MCF 10A (cell line): Measurements from ENCODE around the gene EXOC4. TPM values are rescaled to one million over a fixed set of nuclear protein-coding genes. Genes with fewer than 3 reads are reported as not detected.

Experiments
- BruUV-seq: library from RNA; stranded (reverse); fragments of 400-500 nt; replicated peaks from 2 replicates; lab custom pipeline; 2021; lab: Mats Ljungman, UMichigan
- CTCF ChIA-PET: fragments of 300-600 bp; sonication (Branson Sonifier 250); formaldehyde crosslinking; extraction: SDS; loops from one replicate; lab custom pipeline; 2021; ENCODE audit warnings: antibody characterized with exemption, inconsistent platforms; lab: Yijun Ruan, JAX
- POLR2A ChIA-PET: fragments of 300-600, 350-650 bp; sonication (Branson Sonifier 250); formaldehyde crosslinking; extraction: SDS; loops from one replicate; lab custom pipeline; 2020; ENCODE audit warnings: antibody characterized with exemption, inconsistent platforms; lab: Yijun Ruan, JAX
- DNase-seq: peaks from one replicate; pipeline ENCODE4 v3.0.0-alpha.2; 2018; ENCODE audit not compliant: unreplicated experiment
- H3K27ac Mint-ChIP-seq: one replicate; pipeline ENCODE4 v1.8.0; 2022; ENCODE audit warnings: mild to moderate bottlenecking, low read depth, mixed read lengths; ENCODE audit not compliant: unreplicated experiment
- H3K27me3 Mint-ChIP-seq: one replicate; pipeline ENCODE4 v1.8.0; 2022; ENCODE audit warnings: mixed read lengths; ENCODE audit not compliant: insufficient read depth, unreplicated experiment
- H3K36me3 Mint-ChIP-seq: one replicate; pipeline ENCODE4 v1.8.0; 2022; ENCODE audit warnings: mild to moderate bottlenecking, moderate library complexity, mixed read lengths; ENCODE audit not compliant: insufficient read depth, unreplicated experiment
- H3K4me1 Mint-ChIP-seq: one replicate; pipeline ENCODE4 v1.8.0; 2022; ENCODE audit warnings: mixed read lengths; ENCODE audit not compliant: insufficient read depth, unreplicated experiment
- H3K4me3 Mint-ChIP-seq: one replicate; pipeline ENCODE4 v1.8.0; 2022; ENCODE audit warnings: mild to moderate bottlenecking, moderate library complexity, mixed read lengths; ENCODE audit not compliant: unreplicated experiment
- H3K9me3 Mint-ChIP-seq: one replicate; pipeline ENCODE4 v1.8.0; 2022; ENCODE audit warnings: mixed read lengths; ENCODE audit not compliant: unreplicated experiment
- intact Hi-C: fragments of 100-400 bp; cut with micrococcal nuclease; formaldehyde crosslinking; loops from 2 replicates; pipeline ENCODE4 v1.14.1; 2022
- total RNA-seq: library from RNA; stranded (reverse); gene quantifications from 2 replicates; pipeline ENCODE4 v1.2.3, GENCODE V29; 2022
- TF ChIP-seq, protein P1 (sequence below): fragments of 200-600 bp; IDR thresholded peaks from one replicate; pipeline ENCODE4 v1.8.0; 2022; ENCODE audit warnings: antibody characterized with exemption, mild to moderate bottlenecking; ENCODE audit not compliant: unreplicated experiment

The EXOC4 gene
- total RNA-seq, 1 experiment from 2014 or later: 105 TPM

DNA sequence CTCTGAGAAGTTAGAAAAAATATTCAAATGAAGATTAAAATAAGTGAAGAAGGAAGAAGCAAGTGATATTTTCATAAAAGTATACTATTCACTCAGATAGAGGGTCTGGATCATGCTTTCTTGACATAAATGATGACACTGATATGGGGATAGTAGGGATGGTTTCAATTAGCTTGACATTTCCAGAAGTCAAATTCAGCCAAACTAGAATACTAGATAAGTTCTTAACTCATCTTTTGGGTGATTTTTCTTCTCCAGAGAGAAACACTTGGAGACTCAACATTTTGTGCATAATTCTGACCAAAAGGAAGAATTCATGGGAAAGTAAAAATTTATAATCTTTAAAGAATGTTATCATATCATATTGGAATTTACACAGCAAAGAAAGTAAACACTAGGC, 722.3 kb downstream of the EXOC4 start:
- no peak for DNase-seq
- Mint-ChIP-seq H3K27ac (no peak overlapping the region), H3K9me3 (no peaks in the 10 kb centered on the region), H3K4me3 (no peak overlapping the region), H3K4me1 (no peaks in the 10 kb centered on the region), H3K27me3 (no peaks in the 10 kb centered on the region), H3K36me3 (no peaks in the 10 kb centered on the region)
- ChIA-PET POLR2A (interaction anchor here (0.9 kb wide), 1 partner anchor 15 kb away, joined by 3 read pairs; no protein-coding TSS in a partner anchor), CTCF (no interaction called here)
- intact Hi-C loops: loop anchor here (5.0 to 10.0 kb wide), 2 partner anchors 343 to 750 kb away; no protein-coding TSS in a partner anchor
- TF ChIP-seq, protein P1, sequence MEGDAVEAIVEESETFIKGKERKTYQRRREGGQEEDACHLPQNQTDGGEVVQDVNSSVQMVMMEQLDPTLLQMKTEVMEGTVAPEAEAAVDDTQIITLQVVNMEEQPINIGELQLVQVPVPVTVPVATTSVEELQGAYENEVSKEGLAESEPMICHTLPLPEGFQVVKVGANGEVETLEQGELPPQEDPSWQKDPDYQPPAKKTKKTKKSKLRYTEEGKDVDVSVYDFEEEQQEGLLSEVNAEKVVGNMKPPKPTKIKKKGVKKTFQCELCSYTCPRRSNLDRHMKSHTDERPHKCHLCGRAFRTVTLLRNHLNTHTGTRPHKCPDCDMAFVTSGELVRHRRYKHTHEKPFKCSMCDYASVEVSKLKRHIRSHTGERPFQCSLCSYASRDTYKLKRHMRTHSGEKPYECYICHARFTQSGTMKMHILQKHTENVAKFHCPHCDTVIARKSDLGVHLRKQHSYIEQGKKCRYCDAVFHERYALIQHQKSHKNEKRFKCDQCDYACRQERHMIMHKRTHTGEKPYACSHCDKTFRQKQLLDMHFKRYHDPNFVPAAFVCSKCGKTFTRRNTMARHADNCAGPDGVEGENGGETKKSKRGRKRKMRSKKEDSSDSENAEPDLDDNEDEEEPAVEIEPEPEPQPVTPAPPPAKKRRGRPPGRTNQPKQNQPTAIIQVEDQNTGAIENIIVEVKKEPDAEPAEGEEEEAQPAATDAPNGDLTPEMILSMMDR: no peak
- BruUV-seq: no TSS peak

DNA sequence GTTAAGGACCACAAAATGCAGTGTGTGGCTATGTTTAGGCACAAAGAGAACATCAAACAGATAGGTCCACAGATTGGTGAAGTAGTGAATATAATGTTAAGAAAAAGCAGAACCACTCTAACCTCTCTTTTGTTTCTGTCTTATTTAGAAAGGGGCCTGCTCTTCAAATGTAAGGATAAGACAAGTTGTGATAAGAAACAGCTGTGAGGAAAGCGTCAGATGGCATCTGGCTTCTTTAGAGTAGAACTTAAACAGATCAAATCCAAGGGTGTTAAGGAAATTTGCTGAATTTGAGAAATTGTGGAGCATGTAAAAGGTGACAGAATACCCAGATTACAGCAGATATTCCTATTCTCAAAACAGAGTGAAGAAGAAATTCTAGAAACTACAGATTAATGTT, 723.3 kb downstream of the EXOC4 start:
- H3K4me1 Mint-ChIP-seq: no peaks in the 10 kb centered on the region

DNA sequence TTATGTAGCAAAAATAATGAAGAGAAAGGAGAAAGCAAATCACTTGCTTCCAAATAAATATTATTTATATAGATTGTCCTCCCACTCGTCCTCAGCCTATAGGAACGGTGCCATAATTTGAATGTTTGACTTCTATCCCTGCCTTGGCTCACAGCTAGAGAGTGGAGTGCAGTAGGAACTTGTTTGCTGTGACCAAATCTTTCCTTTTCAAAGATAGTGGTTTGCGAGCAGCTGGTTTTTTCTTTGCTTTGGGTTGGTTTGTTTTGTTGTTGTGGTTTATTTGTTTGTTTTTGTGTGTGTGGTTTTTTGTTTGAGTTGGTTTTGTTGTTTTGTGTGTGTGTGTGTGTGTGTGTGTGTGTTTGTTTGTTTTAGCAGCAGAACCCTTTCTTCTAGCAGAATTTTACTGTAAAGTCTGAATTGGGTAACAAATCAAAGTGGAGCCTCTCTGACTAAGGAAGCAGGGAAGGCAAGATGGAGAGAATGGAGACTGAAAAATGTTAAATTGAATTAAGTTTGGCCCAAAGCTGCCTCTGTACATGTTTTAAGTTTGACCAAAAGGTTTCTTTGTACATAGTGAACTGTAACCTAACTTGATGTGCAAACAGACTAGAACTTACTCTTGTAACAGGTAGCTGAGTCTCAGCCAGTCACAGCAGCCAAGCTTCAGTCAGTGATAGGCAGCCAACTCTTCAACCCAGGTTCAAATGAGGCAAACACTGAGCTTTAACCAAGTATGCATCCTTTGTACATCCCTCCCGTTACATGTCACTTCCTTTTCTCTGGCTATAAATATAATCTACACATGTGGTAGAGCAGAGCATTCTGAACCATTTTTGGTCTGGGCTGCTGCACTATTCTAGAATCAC, 724.8 kb downstream of the EXOC4 start:
- Mint-ChIP-seq H3K9me3 (no peaks in the 10 kb centered on the region), H3K4me3 (no peak overlapping the region), H3K4me1 (no peaks in the 10 kb centered on the region), H3K36me3 (no peaks in the 10 kb centered on the region), H3K27ac (no peak overlapping the region), H3K27me3 (no peaks in the 10 kb centered on the region)
- no peak for DNase-seq
- ChIA-PET POLR2A (interaction anchor here (0.5 kb wide), 1 partner anchor 94 kb away, joined by 4 read pairs; no protein-coding TSS in a partner anchor), CTCF (interaction anchor here (0.5 to 0.7 kb wide), 3 partner anchors 30 to 1646 kb away, joined by 3 to 4 read pairs (median 3); no protein-coding TSS in a partner anchor)
- intact Hi-C loops: loop anchor here (5.0 to 10.0 kb wide), 2 partner anchors 345 to 753 kb away; no protein-coding TSS in a partner anchor
- TF ChIP-seq, protein P1: no peak
- BruUV-seq: no TSS peak

More for the DNA sequence above, 723.3 kb downstream of the EXOC4 start:
- ChIA-PET CTCF (no interaction called here), POLR2A (no interaction called here)
- no peak overlapping the region for H3K27ac Mint-ChIP-seq
- no peak for DNase-seq
- no peaks in the 10 kb centered on the region for H3K27me3 Mint-ChIP-seq
- no peaks in the 10 kb centered on the region for H3K9me3 Mint-ChIP-seq
- BruUV-seq: no TSS peak
- TF ChIP-seq, protein P1: no peak
- intact Hi-C loops: loop anchor here (5.0 to 10.0 kb wide), 2 partner anchors 344 to 751 kb away; no protein-coding TSS in a partner anchor
- H3K36me3 Mint-ChIP-seq: no peaks in the 10 kb centered on the region
- H3K4me3 Mint-ChIP-seq: no peak overlapping the region
